HepG2 (cell line): ENCODE measurements around the gene ZDHHC18. TPM values are rescaled to one million over a fixed set of nuclear protein-coding genes. Genes with fewer than 3 reads are reported as not detected.

ENCODE experiments used
- CSRNP2 ChIP-seq: sonication (generic); formaldehyde crosslinking; conservative IDR thresholded peaks from 2 replicates; pipeline ENCODE4 v1.8.0; 2022; ENCODE audit warnings: low read depth, missing genetic modification reagents
- GRHL1 ChIP-seq: sonication (generic); formaldehyde crosslinking; conservative IDR thresholded peaks from 2 replicates; pipeline ENCODE4 v1.8.0; 2022; ENCODE audit warnings: missing genetic modification reagents
- ISL2 ChIP-seq: sonication (generic); formaldehyde crosslinking; IDR thresholded peaks from 2 replicates; pipeline ENCODE4 v1.5.0; 2020; ENCODE audit warnings: missing genetic modification reagents
- JUND ChIP-seq: sonication (generic); formaldehyde crosslinking; IDR thresholded peaks from 2 replicates; pipeline ENCODE4 v1.8.0; 2022; ENCODE audit warnings: mild to moderate bottlenecking, missing genetic modification reagents
- KLF11 ChIP-seq: IDR thresholded peaks from 2 replicates; pipeline ENCODE4 v1.6.1; 2016; ENCODE audit warnings: missing compliant biosample characterization
- NCOA5 ChIP-seq: sonication (generic); formaldehyde crosslinking; IDR thresholded peaks from 2 replicates; pipeline ENCODE4 v1.4.0; 2020; ENCODE audit warnings: missing genetic modification reagents
- PBX3 ChIP-seq: sonication (generic); formaldehyde crosslinking; IDR thresholded peaks from 2 replicates; pipeline ENCODE4 v1.8.1; 2023; ENCODE audit warnings: missing genetic modification reagents, inconsistent platforms, borderline replicate concordance
- PCBP1 ChIP-seq: fragments of 200-400 bp; formaldehyde crosslinking; IDR thresholded peaks from 2 replicates; pipeline ENCODE4 v1.6.1; 2017; ENCODE audit warnings: mild to moderate bottlenecking, low read depth, low read length, borderline replicate concordance
- RFX3 ChIP-seq: IDR thresholded peaks from 2 replicates; pipeline ENCODE4 v1.6.1; 2016; ENCODE audit warnings: missing biosample characterization, missing genetic modification reagents
- SALL2 ChIP-seq: sonication (generic); formaldehyde crosslinking; IDR thresholded peaks from 2 replicates; pipeline ENCODE4 v1.8.1; 2023; ENCODE audit warnings: mild to moderate bottlenecking, missing genetic modification reagents, inconsistent platforms
- ZBED4 ChIP-seq: sonication (generic); formaldehyde crosslinking; IDR thresholded peaks from 2 replicates; pipeline ENCODE4 v1.4.0; 2020; ENCODE audit warnings: missing genetic modification reagents, borderline replicate concordance
- ZEB1 ChIP-seq: IDR thresholded peaks from 2 replicates; pipeline ENCODE4 v1.6.1; 2012; ENCODE audit warnings: mild to moderate bottlenecking, low read depth, inconsistent platforms; ENCODE audit not compliant: insufficient replicate concordance
- ZMYM2 ChIP-seq: sonication (generic); formaldehyde crosslinking; IDR thresholded peaks from 2 replicates; pipeline ENCODE4 v1.8.0; 2022; ENCODE audit warnings: mild to moderate bottlenecking, missing genetic modification reagents
- ZNF138 ChIP-seq: sonication (generic); formaldehyde crosslinking; IDR thresholded peaks from 2 replicates; pipeline ENCODE4 v1.5.0; 2020; ENCODE audit warnings: mild to moderate bottlenecking, low read depth, missing genetic modification reagents
- ZNF18 ChIP-seq: sonication (generic); formaldehyde crosslinking; IDR thresholded peaks from 2 replicates; pipeline ENCODE4 v1.8.0; 2022; ENCODE audit warnings: mild to moderate bottlenecking, missing genetic modification reagents; ENCODE audit not compliant: insufficient replicate concordance
- ZNF468 ChIP-seq: sonication (generic); formaldehyde crosslinking; IDR thresholded peaks from 2 replicates; pipeline ENCODE4 v1.8.0; 2022; ENCODE audit warnings: mild to moderate bottlenecking, moderate library complexity, missing genetic modification reagents
- ZNF678 ChIP-seq: sonication (generic); formaldehyde crosslinking; IDR thresholded peaks from 2 replicates; pipeline ENCODE4 v1.4.0; 2020; ENCODE audit warnings: mild to moderate bottlenecking, missing genetic modification reagents
- ZNF691 ChIP-seq: sonication (generic); formaldehyde crosslinking; IDR thresholded peaks from 2 replicates; pipeline ENCODE4 v1.4.0; 2020; ENCODE audit warnings: missing genetic modification reagents, low read depth, mild to moderate bottlenecking, borderline replicate concordance
- polyA plus RNA-seq, 8 experiments: library from polyadenylated mRNA; depleted of rRNA in 3 of 8; stranded (reverse) in 7 of 8; unstranded in 1 of 8; fragments of >200 nt; fragmentation: Illumina TruSeq in 4 of 8; extraction: Trizol in 4 of 8; gene quantifications; 2 replicates each; pipeline versions ENCODE4 v1.2.1 to v1.2.3, GENCODE V29; 2011 to 2016; ENCODE audit warnings: low read depth in 4 of 8, missing spikeins in 1 of 8, mixed read lengths in 1 of 8; ENCODE audit not compliant: insufficient read depth in 1 of 8
- total RNA-seq, 5 experiments: library from RNA; depleted of rRNA; stranded (reverse); fragments of >200 nt; fragmentation: Illumina TruSeq; extraction: Trizol; gene quantifications; 2 replicates each; pipeline ENCODE4 v1.2.3, GENCODE V29; 2016; ENCODE audit warnings: low read depth in 1 of 5

ZDHHC18 gene
- total and polyA plus RNA-seq, 2 of the 13 experiments (the other 11 are each of a cell fraction or from before 2014, with no cell fraction given): 13.2 to 35.3 TPM

- TF ChIP-seq SALL2 (CRISPR knock-in tag): 0 out of 2 replicates have a peak, but pooled peaks have one; percentile 6
- TF ChIP-seq ZNF468 (CRISPR knock-in tag): no peak
- TF ChIP-seq CSRNP2 (CRISPR knock-in tag): no peak
- TF ChIP-seq KLF11 (CRISPR knock-in tag): no peak
- no peak for TF ChIP-seq ZNF18 (CRISPR knock-in tag)
- no peak for TF ChIP-seq PCBP1
- TF ChIP-seq PBX3 (CRISPR knock-in tag): no peak
- TF ChIP-seq ISL2 (CRISPR knock-in tag): no peak
- TF ChIP-seq ZMYM2 (CRISPR knock-in tag): no peak
- TF ChIP-seq GRHL1 (CRISPR knock-in tag): no peak
- no peak for TF ChIP-seq ZBED4 (CRISPR knock-in tag)
- no peak for TF ChIP-seq ZEB1
- no peak for TF ChIP-seq JUND (CRISPR knock-in tag)
- TF ChIP-seq ZNF691 (CRISPR knock-in tag): no peak
- TF ChIP-seq ZNF138 (CRISPR knock-in tag): no peak
- no peak for TF ChIP-seq ZNF678 (CRISPR knock-in tag)
- TF ChIP-seq RFX3 (CRISPR knock-in tag): no peak
- no peak for TF ChIP-seq NCOA5
These were observed 37.5 kb upstream of the ZDHHC18 start (continued) for GRCh38 chr1:26788836-26789611.
